ENCODE results near the gene ANKRD60. TPM values are rescaled to one million over a fixed set of nuclear protein-coding genes. Genes with fewer than 3 reads are reported as not detected.

Gene ANKRD60
- total RNA-seq, 2 donors from 2014 or later: not detected

DNA sequence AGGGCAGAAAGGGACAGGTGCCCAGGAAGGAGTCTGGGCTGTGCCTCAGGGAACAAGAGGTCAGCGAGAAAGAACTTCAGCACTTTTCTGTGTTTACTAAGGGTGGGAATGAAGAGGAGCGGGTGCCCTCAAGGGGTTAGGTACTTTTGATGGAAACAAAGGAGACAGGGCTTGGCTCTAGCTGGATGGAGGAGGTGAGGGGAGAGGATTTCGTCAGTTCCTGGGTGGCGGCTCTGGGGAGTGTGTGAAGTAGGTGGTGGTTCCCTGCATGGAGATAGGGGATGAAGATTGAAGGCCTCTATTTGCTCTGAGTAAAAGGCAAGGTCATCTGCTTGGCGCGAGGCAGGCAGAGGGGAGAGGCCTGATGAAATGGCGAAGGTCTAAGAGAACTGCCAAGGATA lies 40.0 kb upstream of the ANKRD60 start:
- H3K27me3 Mint-ChIP-seq (ENCODE audit: insufficient read depth): no peaks in the 10 kb centered on the region
- H3K36me3 ChIP-seq (ENCODE audit: control insufficient read depth, insufficient read depth, low read length): peaks cover 74% of the 10 kb centered on the region
- H3K4me1 ChIP-seq (ENCODE audit: control insufficient read depth, insufficient read depth, low read length): no peaks in the 10 kb centered on the region
- 93 to 100% methylated on average over 5 to 7 of the region's 7 CpGs for WGBS, 2 experiments (ENCODE audit: insufficient coverage in 1 of 2, insufficient read length in 1 of 2)
- DNase-seq: no peak
- H3K27ac ChIP-seq (ENCODE audit: low read depth, low read length): no peak overlapping the region
- H3K9me3 ChIP-seq (ENCODE audit: control insufficient read depth, low read length): peaks cover under 1% of the 10 kb centered on the region
- H3K27ac Mint-ChIP-seq: no peak overlapping the region
- peaks cover 39% of the 10 kb centered on the region for H3K36me3 Mint-ChIP-seq (ENCODE audit: low read depth)
- H3K9me3 Mint-ChIP-seq: no peaks in the 10 kb centered on the region
- TF ChIP-seq, protein P1, sequence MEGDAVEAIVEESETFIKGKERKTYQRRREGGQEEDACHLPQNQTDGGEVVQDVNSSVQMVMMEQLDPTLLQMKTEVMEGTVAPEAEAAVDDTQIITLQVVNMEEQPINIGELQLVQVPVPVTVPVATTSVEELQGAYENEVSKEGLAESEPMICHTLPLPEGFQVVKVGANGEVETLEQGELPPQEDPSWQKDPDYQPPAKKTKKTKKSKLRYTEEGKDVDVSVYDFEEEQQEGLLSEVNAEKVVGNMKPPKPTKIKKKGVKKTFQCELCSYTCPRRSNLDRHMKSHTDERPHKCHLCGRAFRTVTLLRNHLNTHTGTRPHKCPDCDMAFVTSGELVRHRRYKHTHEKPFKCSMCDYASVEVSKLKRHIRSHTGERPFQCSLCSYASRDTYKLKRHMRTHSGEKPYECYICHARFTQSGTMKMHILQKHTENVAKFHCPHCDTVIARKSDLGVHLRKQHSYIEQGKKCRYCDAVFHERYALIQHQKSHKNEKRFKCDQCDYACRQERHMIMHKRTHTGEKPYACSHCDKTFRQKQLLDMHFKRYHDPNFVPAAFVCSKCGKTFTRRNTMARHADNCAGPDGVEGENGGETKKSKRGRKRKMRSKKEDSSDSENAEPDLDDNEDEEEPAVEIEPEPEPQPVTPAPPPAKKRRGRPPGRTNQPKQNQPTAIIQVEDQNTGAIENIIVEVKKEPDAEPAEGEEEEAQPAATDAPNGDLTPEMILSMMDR (conservative IDR thresholded peaks at IDR 0.05): no peak
- H3K9ac ChIP-seq (ENCODE audit: extremely low read depth, low read length, poor library complexity, severe bottlenecking): no peak overlapping the region
- no peak overlapping the region for H3K4me3 Mint-ChIP-seq
- H3K27me3 ChIP-seq (ENCODE audit: control insufficient read depth, insufficient read depth, low read length, poor library complexity, severe bottlenecking): no peaks in the 10 kb centered on the region
- no peaks in the 10 kb centered on the region for H3K4me1 Mint-ChIP-seq
- no peak overlapping the region for H3K4me3 ChIP-seq (ENCODE audit: low read length)

DNA sequence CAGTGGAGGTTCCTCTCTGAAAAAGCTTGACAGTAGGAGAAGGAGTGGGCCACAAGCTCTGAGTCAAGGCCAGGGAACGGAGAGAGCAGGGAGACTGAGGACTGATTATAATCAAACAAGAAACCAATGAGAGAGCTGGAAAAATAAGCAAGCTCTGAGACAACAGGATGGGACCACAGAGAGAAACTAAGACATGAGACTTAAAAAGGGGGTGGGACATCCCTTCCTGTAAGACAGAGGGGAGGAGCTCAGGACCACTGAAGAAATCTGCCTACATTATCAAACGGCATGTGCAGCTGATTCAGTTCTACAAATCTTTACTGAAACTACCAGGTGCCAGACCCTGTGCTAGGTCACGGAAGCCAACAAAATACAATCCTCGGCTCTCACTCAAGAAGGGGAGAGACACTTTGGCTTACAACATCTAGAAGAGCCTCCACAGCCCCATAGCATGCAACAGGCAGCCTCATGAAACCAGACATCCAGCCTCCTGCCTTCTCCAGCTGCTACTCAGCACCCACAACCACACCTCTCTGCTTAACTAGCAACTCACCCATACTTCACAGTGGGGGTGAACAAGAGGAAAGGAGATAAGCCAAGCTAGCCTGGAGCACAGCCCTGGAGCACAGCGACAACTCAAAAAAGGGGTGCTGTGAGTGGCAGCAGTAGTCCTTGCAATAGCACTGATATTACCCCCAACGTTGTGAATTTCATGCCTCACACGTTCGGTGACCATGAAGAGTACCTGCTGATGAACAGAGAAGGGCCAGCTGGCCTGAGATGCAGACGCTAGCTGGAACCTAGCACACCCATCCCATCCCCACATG lies 39.1 kb upstream of the ANKRD60 start:
- Histone ChIP-seq H3K27me3 (ENCODE audit: control insufficient read depth, insufficient read depth, low read length, poor library complexity, severe bottlenecking) (no peaks in the 10 kb centered on the region), H3K9me3 (ENCODE audit: control insufficient read depth, low read length) (no peaks in the 10 kb centered on the region), H3K4me3 (ENCODE audit: low read length) (no peak overlapping the region), H3K27ac (ENCODE audit: low read depth, low read length) (no peak overlapping the region), H3K9ac (ENCODE audit: extremely low read depth, low read length, poor library complexity, severe bottlenecking) (no peak overlapping the region), H3K36me3 (ENCODE audit: control insufficient read depth, insufficient read depth, low read length) (peaks cover 71% of the 10 kb centered on the region), H3K4me1 (ENCODE audit: control insufficient read depth, insufficient read depth, low read length) (no peaks in the 10 kb centered on the region)
- Mint-ChIP-seq H3K4me3 (no peak overlapping the region), H3K9me3 (no peaks in the 10 kb centered on the region), H3K36me3 (ENCODE audit: low read depth) (peaks cover 44% of the 10 kb centered on the region), H3K4me1 (no peaks in the 10 kb centered on the region), H3K27ac (peak overlapping the region; percentile 24), H3K27me3 (ENCODE audit: insufficient read depth) (no peaks in the 10 kb centered on the region)
- 83 to 98% methylated on average over 8 to 9 of the region's 9 CpGs for WGBS, 2 experiments (ENCODE audit: insufficient coverage in 1 of 2, insufficient read length in 1 of 2)
- no peak for DNase-seq
- TF ChIP-seq, protein P1 (conservative IDR thresholded peaks at IDR 0.05): no peak

DNA sequence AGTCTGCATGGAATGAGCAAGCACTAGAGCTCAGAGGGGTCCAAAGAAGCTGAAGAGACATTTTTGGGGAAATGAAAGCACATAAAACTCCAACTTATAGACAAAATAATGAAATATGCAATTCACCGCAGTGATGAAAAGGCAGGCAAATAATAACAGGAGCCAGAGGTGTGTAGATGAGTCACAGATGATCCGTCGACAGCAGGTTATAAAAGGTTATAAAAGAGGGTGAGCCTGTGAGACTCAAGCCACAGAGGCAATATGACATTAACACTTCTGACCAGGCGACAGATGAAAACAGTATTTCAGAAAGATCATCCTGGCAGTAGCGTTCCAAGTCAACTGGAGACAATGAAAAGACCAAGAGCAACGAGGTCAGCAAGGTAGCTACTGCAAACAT lies 35.8 kb upstream of the ANKRD60 start:
- Histone ChIP-seq H3K27ac (ENCODE audit: low read depth, low read length) (no peak overlapping the region), H3K9me3 (ENCODE audit: control insufficient read depth, low read length) (no peaks in the 10 kb centered on the region), H3K9ac (ENCODE audit: extremely low read depth, low read length, poor library complexity, severe bottlenecking) (no peak overlapping the region), H3K36me3 (ENCODE audit: control insufficient read depth, insufficient read depth, low read length) (peaks cover 58% of the 10 kb centered on the region), H3K27me3 (ENCODE audit: control insufficient read depth, insufficient read depth, low read length, poor library complexity, severe bottlenecking) (no peaks in the 10 kb centered on the region), H3K4me1 (ENCODE audit: control insufficient read depth, insufficient read depth, low read length) (no peaks in the 10 kb centered on the region), H3K4me3 (ENCODE audit: low read length) (no peak overlapping the region)
- no peaks in the 10 kb centered on the region for H3K27me3 Mint-ChIP-seq (ENCODE audit: insufficient read depth)
- H3K36me3 Mint-ChIP-seq (ENCODE audit: low read depth): peaks cover 43% of the 10 kb centered on the region
- H3K27ac Mint-ChIP-seq: no peak overlapping the region
- WGBS, 2 experiments (ENCODE audit: insufficient coverage in 1 of 2, insufficient read length in 1 of 2): 95 to 97% methylated on average over 6 of the region's 6 CpGs
- H3K4me3 Mint-ChIP-seq: no peak overlapping the region
- no peaks in the 10 kb centered on the region for H3K9me3 Mint-ChIP-seq
- TF ChIP-seq, protein P1 (conservative IDR thresholded peaks at IDR 0.05): no peak
- H3K4me1 Mint-ChIP-seq: no peaks in the 10 kb centered on the region
- no peak for DNase-seq
